HepG2 (cell line): Measurements from ENCODE around the gene CCDC33. TPM values are rescaled to one million over a fixed set of nuclear protein-coding genes. Genes with fewer than 3 reads are reported as not detected.

Source experiments
- ATAC-seq: fragments of 200-7000 bp; cut with Tn5 transposase; 3 replicates; pipeline ENCODE4 v1.9.1; 2020; ENCODE audit warnings: mild to moderate bottlenecking, moderate library complexity
- BruUV-seq: library from RNA; stranded (reverse); fragments of 400-500 nt; replicated peaks from 2 replicates; lab custom pipeline; 2021; lab: Mats Ljungman, UMichigan
- CTCF ChIA-PET: fragments of 300-600 bp; formaldehyde crosslinking; extraction: SDS; loops from one replicate; lab custom pipeline; 2021; ENCODE audit warnings: low total read pairs, inconsistent platforms, low intra/inter-chr PET ratio; lab: Yijun Ruan, JAX
- POLR2A ChIA-PET: fragments of 350-600 bp; sonication (Branson Sonifier 250); formaldehyde crosslinking; loops from one replicate; lab custom pipeline; 2020; ENCODE audit warnings: antibody characterized with exemption, inconsistent platforms; lab: Yijun Ruan, JAX
- DNase-seq: peaks from one replicate; pipeline ENCODE4 v3.0.0-alpha.2; 2015; ENCODE audit warnings: low spot score
- FAIRE-seq: peaks from 3 replicates; lab custom pipeline; 2011; peaks lifted over from hg19 to GRCh38; lab: Jason Lieb, UNC
- H2AFZ ChIP-seq: one replicate; pipeline ENCODE4 v1.6.1; 2011; ENCODE audit warnings: low read length, inconsistent platforms
- H3K27ac ChIP-seq: fragments of 300-600 bp; 3 replicates; pipeline ENCODE4 v1.8.0; 2011; ENCODE audit warnings: mixed run types, mild to moderate bottlenecking, mixed read lengths, low read length, inconsistent platforms; ENCODE audit not compliant: insufficient read depth; ENCODE audit errors: extremely low read length
- H3K27me3 ChIP-seq, 2 experiments: fragments of 200-600 bp in 1 of 2; 2 replicates in 1 of 2; 3 replicates in 1 of 2; pipeline versions ENCODE4 v1.6.0 to v1.8.0; 2011; ENCODE audit warnings: low read length in 2 of 2, mild to moderate bottlenecking in 2 of 2, moderate library complexity in 2 of 2, inconsistent platforms in 1 of 2; ENCODE audit not compliant: insufficient read depth in 2 of 2, control insufficient read depth in 1 of 2
- H3K36me3 ChIP-seq, 2 experiments: fragments of 200-600 bp in 1 of 2; replicated peaks in 1 of 2; 2 replicates in 1 of 2; 3 replicates in 1 of 2; pipeline versions ENCODE4 v1.5.1 to v1.8.0; 2011; ENCODE audit warnings: low read length in 2 of 2, inconsistent platforms in 1 of 2; ENCODE audit not compliant: insufficient read depth in 2 of 2, control insufficient read depth in 1 of 2
- H3K4me1 ChIP-seq: 2 replicates; pipeline ENCODE4 v1.5.1; 2012; ENCODE audit warnings: low read length, inconsistent platforms; ENCODE audit not compliant: insufficient read depth
- H3K4me2 ChIP-seq: 2 replicates; pipeline ENCODE4 v1.6.0; 2011; ENCODE audit warnings: low read depth, low read length, inconsistent platforms
- H3K4me3 ChIP-seq, 3 experiments: fragments of 200-600 bp in 1 of 3; sonication (generic), shearing (Covaris generic) in 1 of 3; replicated peaks in 1 of 3; 2 replicates each; pipeline ENCODE4 v1.5.1; 2011 to 2016; ENCODE audit warnings: low read length in 3 of 3, inconsistent platforms in 2 of 3, low read depth in 2 of 3, mild to moderate bottlenecking in 2 of 3, control low read depth in 1 of 3, mixed read lengths in 1 of 3; ENCODE audit not compliant: insufficient read depth in 1 of 3
- H3K79me2 ChIP-seq: one replicate; pipeline ENCODE4 v1.6.1; 2011; ENCODE audit warnings: low read length, inconsistent platforms; ENCODE audit not compliant: insufficient read depth
- H3K9ac ChIP-seq: 2 replicates; pipeline ENCODE4 v1.6.0; 2011; ENCODE audit warnings: mild to moderate bottlenecking, low read depth, low read length, inconsistent platforms; ENCODE audit not compliant: insufficient read depth
- H3K9me3 ChIP-seq: 2 replicates; pipeline ENCODE4 v1.5.1; 2012; ENCODE audit warnings: mild to moderate bottlenecking, low read length
- H4K20me1 ChIP-seq: 2 replicates; pipeline ENCODE4 v1.6.0; 2011; ENCODE audit warnings: inconsistent platforms, mild to moderate bottlenecking, low read length, moderate library complexity; ENCODE audit not compliant: insufficient read depth
- CENPT ChIP-seq: sonication (generic); formaldehyde crosslinking; IDR thresholded peaks from 2 replicates; pipeline ENCODE4 v1.8.0; 2022; ENCODE audit warnings: low read depth, mild to moderate bottlenecking, moderate library complexity, missing genetic modification reagents
- FOSL1 ChIP-seq: sonication (generic); formaldehyde crosslinking; IDR thresholded peaks from 2 replicates; pipeline ENCODE4 v1.9.0; 2021; ENCODE audit warnings: missing genetic modification reagents, borderline replicate concordance
- JUN ChIP-seq: sonication (generic); formaldehyde crosslinking; IDR thresholded peaks from 2 replicates; pipeline ENCODE4 v1.4.0; 2020; ENCODE audit warnings: mild to moderate bottlenecking, missing genetic modification reagents
- KDM5B ChIP-seq: sonication (generic); formaldehyde crosslinking; IDR thresholded peaks from 2 replicates; pipeline ENCODE4 v1.4.0; 2020; ENCODE audit warnings: missing genetic modification reagents, mild to moderate bottlenecking, borderline replicate concordance
- PRDM15 ChIP-seq: sonication (generic); formaldehyde crosslinking; IDR thresholded peaks from 2 replicates; pipeline ENCODE4 v1.4.0; 2020; ENCODE audit warnings: missing genetic modification reagents
- ZBTB2 ChIP-seq: sonication (generic); formaldehyde crosslinking; IDR thresholded peaks from 2 replicates; pipeline ENCODE4 v1.8.0; 2022; ENCODE audit warnings: low read depth, missing genetic modification reagents
- ZBTB20 ChIP-seq: sonication (generic); formaldehyde crosslinking; IDR thresholded peaks from 2 replicates; pipeline ENCODE4 v1.8.1; 2023; ENCODE audit warnings: missing genetic modification reagents, low read depth, mild to moderate bottlenecking, borderline replicate concordance
- ZFAT ChIP-seq: sonication (generic); formaldehyde crosslinking; conservative IDR thresholded peaks from 2 replicates; pipeline ENCODE4 v1.8.1; 2023; ENCODE audit warnings: missing genetic modification reagents, inconsistent platforms
- ZNF503 ChIP-seq: sonication (generic); formaldehyde crosslinking; IDR thresholded peaks from 2 replicates; pipeline ENCODE4 v1.4.0; 2020; ENCODE audit warnings: missing genetic modification reagents
- ZNF644 ChIP-seq: IDR thresholded peaks from 2 replicates; pipeline ENCODE4 v1.6.1; 2016; ENCODE audit warnings: low read depth
- ZSCAN22 ChIP-seq: sonication (generic); formaldehyde crosslinking; IDR thresholded peaks from 2 replicates; pipeline ENCODE4 v1.4.0; 2020; ENCODE audit warnings: mild to moderate bottlenecking, missing genetic modification reagents
- WGBS: methylation state at CpG from one replicate; pipeline ENCODE4 v1.1.6; 2017; ENCODE audit warnings: low lambda C conversion rate; 5-methylcytosine and 5-hydroxymethylcytosine counted together
- in situ Hi-C: cut with HindIII; loops from 2 replicates; pipeline ENCODE4 v1.10.0; 2017; ENCODE audit warnings: low pct_unique_long_range_greater_than_20kb; ENCODE audit not compliant: extremely low pct_ligation_motif_present
- intact Hi-C: fragments of 100-400 bp; cut with micrococcal nuclease; formaldehyde crosslinking; loops from one replicate; pipeline ENCODE4 v1.10.0; 2022; ENCODE audit not compliant: unreplicated experiment
- polyA plus RNA-seq, 8 experiments: library from polyadenylated mRNA; depleted of rRNA in 3 of 8; stranded (reverse) in 7 of 8; unstranded in 1 of 8; fragments of >200 nt; fragmentation: Illumina TruSeq in 4 of 8; extraction: Trizol in 4 of 8; gene quantifications; 2 replicates each; pipeline versions ENCODE4 v1.2.1 to v1.2.3, GENCODE V29; 2011 to 2016; ENCODE audit warnings: low read depth in 4 of 8, missing spikeins in 1 of 8, mixed read lengths in 1 of 8; ENCODE audit not compliant: insufficient read depth in 1 of 8
- total RNA-seq, 5 experiments: library from RNA; depleted of rRNA; stranded (reverse); fragments of >200 nt; fragmentation: Illumina TruSeq; extraction: Trizol; gene quantifications; 2 replicates each; pipeline ENCODE4 v1.2.3, GENCODE V29; 2016; ENCODE audit warnings: low read depth in 1 of 5
- TF ChIP-seq, protein P1 (sequence below): sonication (generic); formaldehyde crosslinking; IDR thresholded peaks from 2 replicates; pipeline ENCODE4 v1.4.0; 2020; ENCODE audit warnings: missing genetic modification reagents, borderline replicate concordance
- TF ChIP-seq, protein P2 (sequence below): sonication (generic); formaldehyde crosslinking; IDR thresholded peaks from 2 replicates; pipeline ENCODE4 v1.5.0; 2020; ENCODE audit warnings: mild to moderate bottlenecking, low read depth, missing genetic modification reagents, borderline replicate concordance

The CCDC33 gene
- total and polyA plus RNA-seq, 2 of the 13 experiments (the other 11 are each of a cell fraction or from before 2014, with no cell fraction given): 0.30 TPM; not detected in 1

- no peaks in the 10 kb centered on the region for H3K4me1 ChIP-seq
- H4K20me1 ChIP-seq: no peaks in the 10 kb centered on the region
- intact Hi-C loops (no loop called here), in situ Hi-C loops (no loop called here)
- ChIA-PET CTCF (no interaction called here), POLR2A (no interaction called here)
- H3K9me3 ChIP-seq: no peaks in the 10 kb centered on the region
- H2AFZ ChIP-seq: no peak overlapping the region
- ATAC-seq (no peak), DNase-seq (no peak), FAIRE-seq (no peak)
- no peaks in the 10 kb centered on the region for H3K79me2 ChIP-seq
- peaks cover 8 to 61% of the 10 kb centered on the region in 2 experiments; a peak in 4 of 5 replicates for H3K27me3 ChIP-seq
- BruUV-seq: no TSS peak
- H3K36me3 ChIP-seq: no peaks in the 10 kb centered on the region
- no peak overlapping the region for H3K4me3 ChIP-seq
- no peak overlapping the region for H3K9ac ChIP-seq
- WGBS: 0% methylated on average over 1 of the region's 5 CpGs
- no peak overlapping the region for H3K4me2 ChIP-seq
- no peak overlapping the region for H3K27ac ChIP-seq
- TF ChIP-seq KDM5B (CRISPR knock-in tag) (no peak), JUN (CRISPR knock-in tag) (no peak), FOSL1 (CRISPR knock-in tag) (no peak), ZNF644 (CRISPR knock-in tag) (no peak), ZNF503 (CRISPR knock-in tag) (no peak), PRDM15 (no peak), CENPT (CRISPR knock-in tag) (no peak), ZBTB2 (CRISPR knock-in tag) (no peak), ZFAT (CRISPR knock-in tag) (no peak), ZBTB20 (CRISPR knock-in tag) (no peak), ZSCAN22 (CRISPR knock-in tag) (no peak)
- TF ChIP-seq, protein P1, sequence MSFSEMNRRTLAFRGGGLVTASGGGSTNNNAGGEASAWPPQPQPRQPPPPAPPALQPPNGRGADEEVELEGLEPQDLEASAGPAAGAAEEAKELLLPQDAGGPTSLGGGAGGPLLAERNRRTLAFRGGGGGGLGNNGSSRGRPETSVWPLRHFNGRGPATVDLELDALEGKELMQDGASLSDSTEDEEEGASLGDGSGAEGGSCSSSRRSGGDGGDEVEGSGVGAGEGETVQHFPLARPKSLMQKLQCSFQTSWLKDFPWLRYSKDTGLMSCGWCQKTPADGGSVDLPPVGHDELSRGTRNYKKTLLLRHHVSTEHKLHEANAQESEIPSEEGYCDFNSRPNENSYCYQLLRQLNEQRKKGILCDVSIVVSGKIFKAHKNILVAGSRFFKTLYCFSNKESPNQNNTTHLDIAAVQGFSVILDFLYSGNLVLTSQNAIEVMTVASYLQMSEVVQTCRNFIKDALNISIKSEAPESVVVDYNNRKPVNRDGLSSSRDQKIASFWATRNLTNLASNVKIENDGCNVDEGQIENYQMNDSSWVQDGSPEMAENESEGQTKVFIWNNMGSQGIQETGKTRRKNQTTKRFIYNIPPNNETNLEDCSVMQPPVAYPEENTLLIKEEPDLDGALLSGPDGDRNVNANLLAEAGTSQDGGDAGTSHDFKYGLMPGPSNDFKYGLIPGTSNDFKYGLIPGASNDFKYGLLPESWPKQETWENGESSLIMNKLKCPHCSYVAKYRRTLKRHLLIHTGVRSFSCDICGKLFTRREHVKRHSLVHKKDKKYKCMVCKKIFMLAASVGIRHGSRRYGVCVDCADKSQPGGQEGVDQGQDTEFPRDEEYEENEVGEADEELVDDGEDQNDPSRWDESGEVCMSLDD (CRISPR knock-in tag): no peak
- TF ChIP-seq, protein P2, sequence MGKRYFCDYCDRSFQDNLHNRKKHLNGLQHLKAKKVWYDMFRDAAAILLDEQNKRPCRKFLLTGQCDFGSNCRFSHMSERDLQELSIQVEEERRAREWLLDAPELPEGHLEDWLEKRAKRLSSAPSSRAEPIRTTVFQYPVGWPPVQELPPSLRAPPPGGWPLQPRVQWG (CRISPR knock-in tag): no peak
Measured at GRCh38 chr15:74259292-74259648, 23.1 kb downstream of the CCDC33 start.
